A673 (cell line): ENCODE data around the gene ICOS.
"Not testable (repeated sequence)": the region's sequence is repeated elsewhere in the genome, so short reads cannot be mapped to it uniquely, and the experiment has no call there.

Experiments
- EZH2 ChIP-seq: fragments of 200-600 bp; sonication (generic); IDR thresholded peaks from 2 replicates; pipeline ENCODE4 v1.6.1; 2017; ENCODE audit warnings: borderline replicate concordance, low read depth, mild to moderate bottlenecking, mixed read lengths, antibody characterized with exemption, low read length; ENCODE audit not compliant: poor library complexity, severe bottlenecking
- TF ChIP-seq, protein P1 (sequence below): fragments of 300-800, 200-600 bp; sonication (generic); conservative IDR thresholded peaks from 2 replicates; pipeline ENCODE4 v1.5.1; 2017; ENCODE audit warnings: low read depth, mild to moderate bottlenecking, antibody characterized with exemption, low read length, moderate library complexity, mixed read lengths

DNA sequence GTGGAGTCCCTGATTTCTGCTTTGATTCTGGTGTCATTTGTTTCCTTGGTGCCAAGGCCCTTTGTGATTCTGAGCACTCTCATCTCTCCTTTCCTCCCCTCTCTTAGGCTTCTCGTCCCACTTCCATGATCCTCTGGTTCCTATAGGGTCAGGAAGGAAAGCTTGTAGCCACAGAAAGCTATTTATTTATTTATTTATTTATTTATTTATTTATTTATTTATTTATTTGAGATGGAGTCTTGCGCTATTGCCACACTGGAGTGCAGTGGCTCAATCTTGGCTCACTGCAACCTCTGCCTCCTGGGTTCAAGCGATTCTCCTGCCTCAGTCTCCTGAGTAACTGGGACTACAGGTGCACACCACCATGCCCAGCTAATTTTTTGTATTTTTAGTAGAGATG, 49.4 kb downstream of the ICOS start:
- TF ChIP-seq, protein P1, sequence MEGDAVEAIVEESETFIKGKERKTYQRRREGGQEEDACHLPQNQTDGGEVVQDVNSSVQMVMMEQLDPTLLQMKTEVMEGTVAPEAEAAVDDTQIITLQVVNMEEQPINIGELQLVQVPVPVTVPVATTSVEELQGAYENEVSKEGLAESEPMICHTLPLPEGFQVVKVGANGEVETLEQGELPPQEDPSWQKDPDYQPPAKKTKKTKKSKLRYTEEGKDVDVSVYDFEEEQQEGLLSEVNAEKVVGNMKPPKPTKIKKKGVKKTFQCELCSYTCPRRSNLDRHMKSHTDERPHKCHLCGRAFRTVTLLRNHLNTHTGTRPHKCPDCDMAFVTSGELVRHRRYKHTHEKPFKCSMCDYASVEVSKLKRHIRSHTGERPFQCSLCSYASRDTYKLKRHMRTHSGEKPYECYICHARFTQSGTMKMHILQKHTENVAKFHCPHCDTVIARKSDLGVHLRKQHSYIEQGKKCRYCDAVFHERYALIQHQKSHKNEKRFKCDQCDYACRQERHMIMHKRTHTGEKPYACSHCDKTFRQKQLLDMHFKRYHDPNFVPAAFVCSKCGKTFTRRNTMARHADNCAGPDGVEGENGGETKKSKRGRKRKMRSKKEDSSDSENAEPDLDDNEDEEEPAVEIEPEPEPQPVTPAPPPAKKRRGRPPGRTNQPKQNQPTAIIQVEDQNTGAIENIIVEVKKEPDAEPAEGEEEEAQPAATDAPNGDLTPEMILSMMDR = not testable (repeated sequence)
- not testable (repeated sequence) for TF ChIP-seq EZH2
